Hypothalamus (tissue), 51 donors: ENCODE data around the gene DNM3.

ENCODE experiments used
- DNase-seq, 51 donors: peaks; one replicate each; lab custom pipeline; 2025; lab: John Stamatoyannopoulos, UW

DNM3 gene

GRCh38 chr1:172155766-172156165 is 314.5 kb downstream of the DNM3 start:
- DNase-seq, result no peak

DNA sequence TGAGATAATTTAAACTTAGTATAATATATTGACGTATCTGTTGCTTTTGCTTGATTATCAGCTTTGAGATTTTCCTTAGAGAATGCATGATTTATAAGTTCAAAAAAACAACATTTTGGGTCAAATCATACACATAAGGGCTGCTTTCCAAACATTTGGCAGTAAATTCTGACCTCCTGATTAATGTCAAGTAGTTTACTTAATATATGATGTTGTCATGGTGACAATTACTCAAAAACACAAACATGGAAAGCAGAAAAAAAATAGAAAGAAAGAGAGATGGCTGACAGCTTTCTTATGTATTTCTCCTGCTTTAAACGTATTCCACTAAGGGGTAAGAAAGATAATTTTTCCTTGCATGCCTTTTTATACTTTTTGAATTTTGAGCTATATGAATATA is 320.9 kb downstream of the DNM3 start:
- DNase-seq, result no peak

- no peak for DNase-seq
Observed at GRCh38 chr1:172163498-172164215, 322.4 kb downstream of the DNM3 start.

DNA sequence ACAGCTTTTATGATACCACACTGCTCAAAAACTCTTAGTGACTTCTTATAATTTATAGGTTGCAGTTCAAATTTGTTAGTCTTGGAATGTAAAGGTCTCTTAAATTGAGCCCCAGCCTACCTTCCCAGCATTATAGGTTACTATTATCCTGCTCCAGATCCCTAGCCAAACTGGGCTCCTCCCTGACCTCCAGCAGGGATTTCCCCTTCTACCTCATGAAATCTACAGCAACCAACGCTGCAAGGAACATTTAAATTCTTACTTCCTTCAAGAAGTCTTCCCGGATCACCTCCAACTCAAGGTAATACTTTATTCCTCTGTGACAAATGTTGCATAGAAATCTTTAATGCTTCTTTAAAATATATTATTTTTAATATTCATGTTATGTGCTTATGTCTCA is 324.1 kb downstream of the DNM3 start:
- no peak for DNase-seq

DNA sequence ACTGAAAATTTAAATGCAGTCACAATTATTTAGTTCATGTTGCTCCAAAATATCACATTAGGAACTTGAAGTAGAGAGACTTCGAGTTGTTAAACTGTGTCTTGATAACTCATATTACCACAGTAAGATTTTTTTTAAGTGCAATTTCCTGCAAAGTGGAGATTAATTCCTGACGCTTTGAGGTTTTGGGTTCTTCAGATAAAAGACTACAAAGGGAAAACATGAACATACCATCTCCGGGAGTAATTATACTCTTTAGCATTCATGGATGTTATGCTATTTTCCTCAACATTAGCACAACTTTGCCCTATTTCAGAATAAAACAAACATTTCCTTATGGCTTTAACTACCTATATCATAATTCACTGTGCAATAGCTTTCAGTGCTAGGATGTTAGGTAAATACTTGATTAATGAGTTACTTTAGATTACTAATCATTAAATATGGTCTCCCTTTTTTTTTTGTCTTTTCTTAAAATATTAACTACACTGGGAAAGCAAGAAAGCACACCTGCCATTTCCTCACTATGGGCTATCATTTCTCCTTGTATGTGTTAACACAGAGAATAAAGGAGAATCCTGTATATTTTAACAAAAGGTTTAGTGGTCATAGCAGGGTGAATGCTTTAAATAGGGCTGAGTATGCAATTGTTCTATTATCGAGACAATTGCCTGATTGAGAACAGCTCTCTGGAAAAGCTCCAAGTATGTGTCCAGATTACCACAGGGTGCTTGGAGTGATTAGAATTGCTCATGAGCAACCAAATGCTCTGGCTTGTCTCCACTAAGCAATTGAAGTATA is 326.7 kb downstream of the DNM3 start:
- DNase-seq, result peak in 8 of 51 donors; percentile 2 to 57 (median 23)

- no peak for DNase-seq
Observed at GRCh38 chr1:172168597-172168872, 327.2 kb downstream of the DNM3 start.

- no peak for DNase-seq
Observed at GRCh38 chr1:172169836-172170235, 328.5 kb downstream of the DNM3 start.

GRCh38 chr1:172172352-172172831 is 331.1 kb downstream of the DNM3 start:
- no peak for DNase-seq

GRCh38 chr1:172176206-172176605 is 334.9 kb downstream of the DNM3 start:
- DNase-seq, result no peak

DNA sequence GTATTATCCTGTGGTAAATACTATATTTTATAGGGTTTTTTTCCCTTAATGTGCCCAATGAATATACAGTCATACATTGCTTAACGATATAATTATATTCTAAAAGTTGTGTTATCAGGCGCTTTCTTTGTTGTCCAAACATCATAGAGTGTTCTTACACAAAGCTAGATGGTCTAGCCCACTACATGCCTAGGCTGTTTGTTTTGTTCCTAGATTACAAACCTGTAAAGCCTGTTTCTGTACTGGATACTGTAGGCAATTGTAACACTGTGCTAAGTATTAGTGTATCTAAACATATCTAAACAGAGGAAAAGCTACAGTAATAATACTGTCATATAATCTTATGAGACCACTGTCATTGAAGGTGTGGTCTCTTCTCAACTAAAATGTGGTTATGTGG is 336.6 kb downstream of the DNM3 start:
- DNase-seq, result no peak

DNA sequence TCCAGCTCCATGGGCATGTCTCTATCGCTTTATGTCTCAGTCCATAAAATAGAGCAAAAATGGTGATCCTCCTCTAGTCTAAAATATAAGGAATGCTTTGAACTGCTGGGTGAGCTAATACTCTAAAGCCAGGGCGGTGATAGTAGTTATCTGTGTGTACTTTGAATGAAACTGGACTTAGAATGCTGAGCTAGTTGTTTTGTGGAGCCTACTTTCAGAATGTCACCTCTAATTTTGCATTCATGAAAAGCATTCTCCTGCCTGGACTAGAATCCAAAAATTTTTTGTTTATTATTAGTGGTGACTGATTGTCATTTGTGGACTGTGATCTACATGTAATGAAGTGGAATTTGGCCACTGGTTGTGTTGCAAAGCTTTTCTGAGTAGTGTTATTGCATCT is 337.6 kb downstream of the DNM3 start:
- no peak for DNase-seq

DNA sequence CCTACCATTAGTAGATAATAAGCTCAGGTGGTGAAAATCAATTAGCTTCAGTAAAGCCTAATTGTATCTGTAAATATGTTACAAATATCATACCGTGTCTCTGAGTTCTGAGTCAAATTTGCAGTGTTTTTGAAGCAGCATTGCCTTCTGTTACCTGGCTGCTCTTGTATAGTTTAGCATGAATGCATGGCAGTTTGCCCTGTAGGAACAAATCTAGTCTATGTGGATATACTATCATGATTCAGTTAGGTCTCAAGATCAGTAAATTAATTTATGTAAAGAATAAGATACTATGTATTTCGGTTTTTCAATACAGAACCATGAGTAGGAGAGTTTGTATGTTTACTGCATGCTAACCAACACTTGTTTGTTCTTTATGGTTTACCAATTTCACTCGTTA is 338.6 kb downstream of the DNM3 start:
- peak in 1 of 51 donors; percentile 21 for DNase-seq

- DNase-seq, result peak in 19 of 51 donors; percentile 0 to 30 (median 7)
Observed at GRCh38 chr1:172180501-172181285, 339.4 kb downstream of the DNM3 start.

DNA sequence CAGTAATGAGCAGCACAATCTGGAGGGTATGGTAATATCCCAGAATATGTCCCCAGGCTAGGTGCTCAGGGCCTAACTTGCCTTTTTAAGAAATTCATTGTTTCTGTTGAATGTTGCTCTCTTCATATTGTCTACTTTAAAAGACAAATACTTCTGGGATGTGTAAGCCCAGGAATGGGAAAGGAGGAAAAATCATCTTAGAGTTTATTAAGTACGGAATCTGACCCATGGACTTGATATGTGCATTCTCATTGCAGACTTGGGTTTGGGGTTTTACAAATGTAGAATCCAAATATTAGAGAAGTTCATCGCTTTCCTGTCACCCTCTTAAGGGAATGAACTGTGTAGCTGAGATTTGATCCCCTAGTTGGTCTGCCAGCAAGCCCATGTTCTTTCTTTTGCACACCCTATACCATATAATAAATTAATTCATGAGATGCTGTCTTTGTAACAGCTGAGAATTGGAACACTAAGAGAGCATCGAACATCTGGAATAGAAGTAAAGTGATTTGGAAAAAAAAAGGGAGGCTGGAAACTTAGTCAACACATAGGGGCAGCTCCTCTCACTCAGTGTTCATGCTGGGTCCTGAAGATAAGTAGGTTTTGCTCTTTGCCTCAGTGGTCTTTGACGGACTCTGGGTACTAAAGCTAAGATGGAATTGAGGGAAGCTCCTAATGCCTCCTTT is 343.4 kb downstream of the DNM3 start:
- no peak for DNase-seq

DNA sequence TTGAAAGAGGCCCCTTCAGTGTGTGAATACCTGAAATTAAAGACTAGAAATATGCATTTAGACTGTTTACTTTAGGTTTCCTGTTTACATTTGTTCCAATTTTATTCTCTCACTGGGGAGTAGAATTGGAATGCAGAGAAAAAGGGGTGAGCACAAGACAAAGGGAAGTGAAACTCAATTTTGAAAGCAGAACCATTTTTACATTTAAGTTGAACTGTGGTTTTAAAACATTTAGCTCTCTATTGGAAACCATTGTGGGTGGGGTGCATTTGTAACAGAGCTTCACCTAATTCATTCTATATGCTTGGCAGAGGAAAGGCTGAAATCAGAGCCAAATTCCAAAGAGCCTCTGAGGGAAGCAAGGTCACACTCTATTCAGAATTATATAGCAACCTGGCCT is 343.9 kb downstream of the DNM3 start:
- DNase-seq, result no peak

- DNase-seq, result no peak
Observed at GRCh38 chr1:172185996-172186395, 344.7 kb downstream of the DNM3 start.

DNA sequence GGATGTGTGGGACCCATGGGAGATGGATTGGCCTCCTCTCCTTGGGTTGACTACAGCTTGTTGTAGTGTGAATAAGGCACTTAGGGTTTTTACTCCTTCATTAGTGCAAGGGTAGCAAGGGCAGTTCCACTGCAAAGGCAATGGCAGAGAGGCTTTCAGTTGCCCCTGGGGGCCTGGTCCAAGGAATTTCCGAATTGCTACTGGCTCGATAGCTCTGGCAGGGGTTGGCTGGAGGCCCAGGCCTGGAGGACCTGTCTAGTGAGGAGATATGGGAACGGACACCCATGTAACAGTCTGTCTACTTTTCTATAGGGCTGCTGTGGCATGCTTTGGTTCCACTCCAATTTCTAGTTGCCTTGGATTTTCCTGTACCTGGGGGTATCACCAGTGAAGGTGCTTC is 360.3 kb downstream of the DNM3 start:
- DNase-seq, result no peak

- no peak for DNase-seq
Observed at GRCh38 chr1:172203135-172203823, 362.0 kb downstream of the DNM3 start.

- DNase-seq, result no peak
Observed at GRCh38 chr1:172203902-172204301, 362.6 kb downstream of the DNM3 start.

DNA sequence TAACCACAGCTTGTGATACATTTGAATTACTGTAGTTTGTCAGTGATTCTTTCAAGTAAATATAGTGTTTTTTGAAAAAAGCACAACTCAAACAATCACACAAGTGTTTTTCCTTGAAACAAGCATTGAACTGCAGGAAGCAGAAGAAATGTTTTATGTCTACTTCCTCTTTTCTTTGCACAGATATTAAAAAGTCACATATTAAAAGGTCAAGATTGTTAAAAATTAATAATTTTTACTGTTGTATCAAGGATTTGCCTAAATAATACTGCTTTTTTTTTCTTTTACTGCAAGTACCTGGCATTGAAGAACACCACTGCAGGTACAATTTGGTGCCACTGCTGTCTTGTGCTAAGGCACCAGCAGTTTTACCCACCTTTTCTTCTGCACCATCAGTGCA is 365.0 kb downstream of the DNM3 start:
- DNase-seq, result no peak
